ENCODE data around the gene BTBD9. TPM values are rescaled to one million over a fixed set of nuclear protein-coding genes. Genes with fewer than 3 reads are reported as not detected.

The BTBD9 gene
- total RNA-seq, 2 experiments from 2014 or later, result 19.1 to 19.8 TPM

GRCh38 chr6:38192011-38192410 lies 447.7 kb downstream of the BTBD9 start:
- no peak overlapping the region for H3K4me3 Mint-ChIP-seq
- no peaks in the 10 kb centered on the region for H3K27me3 Mint-ChIP-seq
- POLR2A ChIA-PET, result no interaction called here
- DNase-seq, result no peak
- H3K27ac Mint-ChIP-seq, result no peak overlapping the region
- ATAC-seq (ENCODE audit: low read depth), result no peak
- no peaks in the 10 kb centered on the region for H3K9me3 Mint-ChIP-seq
- no peaks in the 10 kb centered on the region for H3K4me1 Mint-ChIP-seq
- H3K36me3 Mint-ChIP-seq, result no peaks in the 10 kb centered on the region

DNA sequence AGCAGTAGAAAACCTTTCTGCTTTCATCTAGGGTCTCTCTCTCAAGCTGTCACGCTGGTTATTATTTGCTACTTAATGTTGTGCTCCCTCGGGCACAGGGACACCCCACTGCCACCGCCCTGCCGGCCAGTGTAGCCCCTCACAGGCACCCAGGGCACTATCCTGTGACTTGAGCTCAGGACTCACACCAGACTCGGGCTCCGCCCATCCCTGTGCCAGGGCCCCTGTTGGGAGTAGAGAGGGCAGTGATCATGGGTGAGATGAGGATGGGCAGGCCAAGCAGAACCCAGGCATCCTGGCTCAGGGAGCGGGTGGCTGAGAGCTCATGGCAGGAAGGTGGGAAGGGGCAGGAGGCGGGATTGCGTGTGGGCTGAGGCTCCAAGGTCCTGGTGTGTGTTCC lies 448.3 kb downstream of the BTBD9 start:
- no peaks in the 10 kb centered on the region for H3K9me3 Mint-ChIP-seq
- no peaks in the 10 kb centered on the region for H3K27me3 Mint-ChIP-seq
- no peaks in the 10 kb centered on the region for H3K4me1 Mint-ChIP-seq
- ATAC-seq (ENCODE audit: low read depth), result no peak
- H3K36me3 Mint-ChIP-seq, result no peaks in the 10 kb centered on the region
- no peak for DNase-seq
- H3K4me3 Mint-ChIP-seq, result no peak overlapping the region
- no peak overlapping the region for H3K27ac Mint-ChIP-seq
- POLR2A ChIA-PET, result no interaction called here

- Mint-ChIP-seq H3K36me3 (no peaks in the 10 kb centered on the region), H3K9me3 (no peaks in the 10 kb centered on the region), H3K27me3 (no peaks in the 10 kb centered on the region), H3K4me1 (no peaks in the 10 kb centered on the region), H3K27ac (no peak overlapping the region), H3K4me3 (no peak overlapping the region)
- ATAC-seq (ENCODE audit: low read depth) (no peak), DNase-seq (no peak)
- POLR2A ChIA-PET, result no interaction called here
Observed at GRCh38 chr6:38188677-38189335, 450.9 kb downstream of the BTBD9 start.

DNA sequence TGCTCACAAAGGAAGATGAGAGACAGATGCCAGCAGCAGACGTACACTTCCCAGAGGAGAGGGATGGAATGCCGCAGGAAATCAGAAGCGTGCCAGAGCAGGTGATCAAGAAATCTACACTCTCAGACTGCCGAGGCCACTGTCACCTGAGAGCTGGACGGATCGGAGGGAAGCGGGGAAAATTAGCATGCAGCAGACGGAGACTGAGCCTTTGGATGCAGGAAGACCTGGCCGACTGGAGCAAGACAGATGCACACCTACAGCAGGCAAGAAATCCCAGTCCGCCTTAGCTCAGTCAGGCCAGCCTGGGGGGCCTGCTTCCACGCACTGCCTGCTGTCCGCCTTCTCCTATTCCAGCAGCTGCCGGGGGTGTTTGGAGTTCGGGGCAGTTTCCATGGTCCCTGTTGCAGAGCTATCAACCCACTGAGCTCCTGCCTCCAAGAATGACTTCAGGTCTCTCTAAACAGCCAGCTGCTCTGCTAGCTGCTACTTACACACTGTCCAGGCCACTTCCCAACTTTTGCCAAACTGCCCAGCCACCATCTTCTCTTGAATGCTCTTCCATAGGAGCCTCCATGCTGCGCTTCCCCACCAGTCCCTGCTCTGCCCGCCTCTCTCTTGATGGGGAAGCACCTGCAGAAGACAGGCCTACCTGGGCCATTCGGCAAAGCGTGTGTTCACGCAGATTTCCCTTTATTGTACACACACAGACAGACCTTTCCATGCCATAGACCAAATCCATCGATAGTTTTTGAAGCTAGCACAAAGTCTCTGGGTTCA lies 451.7 kb downstream of the BTBD9 start:
- POLR2A ChIA-PET, result no interaction called here
- H3K27me3 Mint-ChIP-seq, result no peaks in the 10 kb centered on the region

GRCh38 chr6:38187325-38187724 lies 452.4 kb downstream of the BTBD9 start:
- Mint-ChIP-seq H3K27me3 (no peaks in the 10 kb centered on the region), H3K4me3 (no peak overlapping the region), H3K27ac (no peak overlapping the region), H3K4me1 (no peaks in the 10 kb centered on the region), H3K36me3 (no peaks in the 10 kb centered on the region), H3K9me3 (no peaks in the 10 kb centered on the region)
- ATAC-seq (ENCODE audit: low read depth) (no peak), DNase-seq (no peak)
- POLR2A ChIA-PET, result no interaction called here

More for the DNA sequence above, 451.7 kb downstream of the BTBD9 start:
- no peak for ATAC-seq (ENCODE audit: low read depth)
- Mint-ChIP-seq H3K27ac (no peak overlapping the region), H3K36me3 (no peaks in the 10 kb centered on the region), H3K4me1 (no peaks in the 10 kb centered on the region), H3K9me3 (no peaks in the 10 kb centered on the region), H3K4me3 (no peak overlapping the region)
- DNase-seq, result no peak

DNA sequence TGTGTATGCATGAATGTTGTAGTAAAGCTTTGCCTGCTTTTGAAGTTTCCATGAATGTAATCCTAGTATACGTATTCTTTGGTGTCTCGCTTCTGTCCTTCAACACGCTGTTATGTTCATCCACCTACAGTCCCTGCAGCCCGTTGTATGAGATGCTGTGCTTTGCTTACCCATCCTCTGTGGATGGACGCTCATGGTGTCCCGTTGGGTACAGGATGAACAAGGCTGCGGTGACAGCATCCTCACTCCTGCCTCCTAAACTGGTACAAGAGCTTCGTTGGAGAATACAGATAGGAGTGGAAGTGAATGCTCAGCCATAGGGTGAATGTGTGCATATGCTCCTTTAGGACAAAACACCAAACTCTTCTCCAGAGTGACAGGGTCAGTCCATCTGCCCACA lies 454.0 kb downstream of the BTBD9 start:
- Mint-ChIP-seq H3K4me1 (no peaks in the 10 kb centered on the region), H3K9me3 (no peaks in the 10 kb centered on the region), H3K36me3 (no peaks in the 10 kb centered on the region), H3K4me3 (no peak overlapping the region), H3K27ac (no peak overlapping the region), H3K27me3 (no peaks in the 10 kb centered on the region)
- POLR2A ChIA-PET, result no interaction called here
- DNase-seq (no peak), ATAC-seq (ENCODE audit: low read depth) (no peak)

- no peak overlapping the region for H3K27ac Mint-ChIP-seq
- POLR2A ChIA-PET, result no interaction called here
- no peaks in the 10 kb centered on the region for H3K36me3 Mint-ChIP-seq
- H3K27me3 Mint-ChIP-seq, result no peaks in the 10 kb centered on the region
- ATAC-seq (ENCODE audit: low read depth) (no peak), DNase-seq (no peak)
- H3K9me3 Mint-ChIP-seq, result no peaks in the 10 kb centered on the region
- no peaks in the 10 kb centered on the region for H3K4me1 Mint-ChIP-seq
- H3K4me3 Mint-ChIP-seq, result no peak overlapping the region
Observed at GRCh38 chr6:38185244-38185643, 454.5 kb downstream of the BTBD9 start.

GRCh38 chr6:38184585-38185080 lies 455.1 kb downstream of the BTBD9 start:
- no peak for ATAC-seq (ENCODE audit: low read depth)
- Mint-ChIP-seq H3K9me3 (no peaks in the 10 kb centered on the region), H3K27ac (no peak overlapping the region), H3K4me1 (no peaks in the 10 kb centered on the region), H3K4me3 (no peak overlapping the region), H3K36me3 (no peaks in the 10 kb centered on the region), H3K27me3 (no peaks in the 10 kb centered on the region)
- no peak for DNase-seq
- POLR2A ChIA-PET, result no interaction called here

DNA sequence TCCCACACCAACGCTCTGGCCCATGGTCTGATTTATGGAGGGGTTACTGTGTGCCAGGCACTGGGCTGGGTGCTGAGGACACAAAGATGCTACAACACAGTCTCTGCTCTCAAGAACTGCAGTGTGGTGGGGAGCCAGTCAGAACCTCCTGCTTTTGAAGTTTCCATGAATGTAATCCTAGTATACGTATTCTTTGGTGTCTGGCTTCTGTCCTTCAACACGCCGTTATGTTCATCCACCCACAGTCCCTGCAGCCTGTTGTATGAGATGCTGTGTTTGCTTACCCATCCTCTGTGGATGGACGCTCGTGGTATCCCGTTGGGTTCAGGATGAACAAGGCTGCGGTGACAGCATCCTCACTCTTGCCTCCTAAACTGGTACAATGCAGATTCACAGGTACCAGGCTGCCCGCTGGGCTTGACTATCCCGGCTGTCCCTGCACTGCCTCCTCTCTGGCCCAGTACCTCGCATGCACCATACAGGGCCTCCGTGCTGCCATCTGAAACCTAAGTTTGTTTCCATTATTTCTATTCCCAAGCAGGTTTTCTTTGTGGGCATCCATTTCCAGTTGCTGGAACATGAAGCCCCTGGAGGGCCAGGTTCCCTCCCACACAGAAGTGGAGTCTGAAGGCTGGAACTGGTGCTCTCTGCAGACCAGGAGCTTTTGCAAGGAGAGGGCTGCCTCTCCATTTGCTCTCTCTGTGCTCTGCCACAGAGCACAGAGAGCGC lies 455.7 kb downstream of the BTBD9 start:
- DNase-seq, result no peak
- POLR2A ChIA-PET, result no interaction called here
- no peak overlapping the region for H3K4me3 Mint-ChIP-seq
- H3K4me1 Mint-ChIP-seq, result no peaks in the 10 kb centered on the region
- no peaks in the 10 kb centered on the region for H3K9me3 Mint-ChIP-seq
- H3K27me3 Mint-ChIP-seq, result no peaks in the 10 kb centered on the region
- H3K27ac Mint-ChIP-seq, result peak overlapping the region; percentile 37
- no peak for ATAC-seq (ENCODE audit: low read depth)
- no peaks in the 10 kb centered on the region for H3K36me3 Mint-ChIP-seq

DNA sequence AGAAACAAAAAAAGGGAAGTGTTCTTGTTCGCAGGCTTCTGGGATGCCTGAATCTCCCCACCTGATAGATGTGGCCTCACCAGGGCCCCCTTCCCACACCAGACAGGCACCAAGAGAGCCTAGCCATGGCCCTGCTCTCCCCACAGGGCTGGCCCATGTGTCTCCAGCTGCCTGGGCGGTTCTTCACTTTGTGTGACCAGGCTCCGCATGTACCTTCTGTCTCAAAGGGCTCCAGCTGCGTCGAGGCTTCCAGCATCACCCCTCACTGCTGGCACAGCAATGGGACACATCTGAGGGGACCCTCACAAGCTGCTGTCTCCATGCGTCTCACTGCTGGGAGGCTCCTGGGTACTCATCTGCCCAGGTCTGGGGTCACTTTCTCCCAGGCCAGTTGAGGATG lies 457.3 kb downstream of the BTBD9 start:
- POLR2A ChIA-PET, result no interaction called here
- Mint-ChIP-seq H3K4me1 (peaks cover 1% of the 10 kb centered on the region), H3K27ac (no peak overlapping the region), H3K9me3 (no peaks in the 10 kb centered on the region), H3K4me3 (no peak overlapping the region), H3K36me3 (no peaks in the 10 kb centered on the region), H3K27me3 (no peaks in the 10 kb centered on the region)
- DNase-seq, result no peak
- ATAC-seq (ENCODE audit: low read depth), result no peak

- Mint-ChIP-seq H3K27me3 (no peaks in the 10 kb centered on the region), H3K4me1 (peaks cover 1% of the 10 kb centered on the region), H3K36me3 (no peaks in the 10 kb centered on the region), H3K27ac (no peak overlapping the region), H3K4me3 (no peak overlapping the region), H3K9me3 (no peaks in the 10 kb centered on the region)
- DNase-seq, result no peak
- POLR2A ChIA-PET, result no interaction called here
- ATAC-seq (ENCODE audit: low read depth), result no peak
Observed at GRCh38 chr6:38180586-38180985, 459.1 kb downstream of the BTBD9 start.

- no peaks in the 10 kb centered on the region for H3K27me3 Mint-ChIP-seq
- H3K36me3 Mint-ChIP-seq, result no peaks in the 10 kb centered on the region
- POLR2A ChIA-PET, result no interaction called here
- H3K4me3 Mint-ChIP-seq, result no peak overlapping the region
- DNase-seq (no peak), ATAC-seq (ENCODE audit: low read depth) (no peak)
- no peak overlapping the region for H3K27ac Mint-ChIP-seq
- peaks cover 1% of the 10 kb centered on the region for H3K4me1 Mint-ChIP-seq
- H3K9me3 Mint-ChIP-seq, result no peaks in the 10 kb centered on the region
Observed at GRCh38 chr6:38179794-38180430, 459.8 kb downstream of the BTBD9 start.

DNA sequence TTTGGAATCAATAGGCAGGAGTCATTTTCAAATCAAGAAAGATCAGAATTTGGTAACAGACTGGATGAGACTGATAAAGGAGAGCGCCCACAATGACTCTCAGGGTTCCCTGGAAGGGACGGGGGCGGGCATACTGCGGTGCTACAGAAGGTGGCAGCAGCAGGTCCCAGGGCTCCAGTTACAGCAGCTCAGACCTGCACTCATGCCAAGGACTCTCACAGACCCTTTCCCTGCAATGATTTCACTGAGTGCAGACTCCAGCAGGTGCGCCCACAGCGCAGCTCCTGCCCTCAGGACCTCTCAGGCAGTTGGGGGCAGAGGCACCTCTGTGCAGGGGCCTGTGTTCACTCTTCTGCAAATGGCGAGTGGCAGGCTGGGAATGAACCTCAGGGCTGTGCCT lies 460.4 kb downstream of the BTBD9 start:
- Mint-ChIP-seq H3K36me3 (no peaks in the 10 kb centered on the region), H3K9me3 (no peaks in the 10 kb centered on the region), H3K27ac (no peak overlapping the region), H3K27me3 (no peaks in the 10 kb centered on the region), H3K4me3 (no peak overlapping the region), H3K4me1 (peaks cover 1% of the 10 kb centered on the region)
- no peak for ATAC-seq (ENCODE audit: low read depth)
- POLR2A ChIA-PET, result no interaction called here
- DNase-seq, result no peak

Measured in activated naive CD8-positive, alpha-beta T cell treated with anti-CD3 and anti-CD28 coated beads, Interleukin-2, amount 10 ng/mL, durations not matched to agents 7 days and 5 days (primary cell).